ENCODE data around the gene NOP9.

Gene NOP9

GRCh38 chr14:24337824-24338175 lies 38.1 kb downstream of the NOP9 start:
- Histone ChIP-seq H2BK5ac (ENCODE audit: low read length) (no peak overlapping the region), H3K27me3 (ENCODE audit: control insufficient read depth in 3 of 3, insufficient read depth in 3 of 3, low read depth in 1 of 3, low read length in 3 of 3) (peaks cover 38 to 95% (median 89%) of the 10 kb centered on the region in 3 experiments), H3K14ac (ENCODE audit: low read length) (no peak overlapping the region), H3K9ac (ENCODE audit: low read depth, low read length, poor library complexity) (no peak overlapping the region), H3K4me1 (ENCODE audit: control insufficient read depth in 2 of 2, insufficient read depth in 1 of 2, low read depth in 1 of 2, low read length in 2 of 2) (peaks cover 4 to 16% of the 10 kb centered on the region in 2 donors), H3K23ac (ENCODE audit: low read depth, low read length, poor library complexity) (no peak overlapping the region), H3K27ac (replicated peaks; ENCODE audit: low read length) (no peak overlapping the region), H3K9me3 (replicated peaks in 1 of 2; ENCODE audit: control insufficient read depth in 2 of 2, insufficient read depth in 1 of 2, low read depth in 1 of 2, low read length in 2 of 2) (no peaks in the 10 kb centered on the region), H3K79me1 (ENCODE audit: low read depth, low read length) (no peaks in the 10 kb centered on the region), H2BK15ac (ENCODE audit: low read length) (no peak overlapping the region), H2AK5ac (ENCODE audit: low read depth, low read length) (no peak overlapping the region), H2AFZ (ENCODE audit: low read length) (no peak overlapping the region), H3K18ac (ENCODE audit: low read length) (no peak overlapping the region), H3K4ac (ENCODE audit: low read length) (no peak overlapping the region), H4K91ac (ENCODE audit: low read depth, low read length, poor library complexity) (no peak overlapping the region), H3K4me3 (ENCODE audit: low read length in 2 of 2) (no peak overlapping the region), H4K8ac (ENCODE audit: low read depth, low read length) (no peak overlapping the region), H2BK120ac (ENCODE audit: low read depth, low read length) (no peak overlapping the region), H2BK12ac (ENCODE audit: low read length) (no peak overlapping the region), H3K4me2 (ENCODE audit: insufficient read depth, low read length, poor library complexity, severe bottlenecking) (no peak overlapping the region), H3K36me3 (replicated peaks in 1 of 2; ENCODE audit: control insufficient read depth in 2 of 2, insufficient read depth in 2 of 2, low read length in 2 of 2) (no peaks in the 10 kb centered on the region)
- WGBS, 2 donors (ENCODE audit: extremely low coverage in 2 of 2, insufficient read length in 2 of 2, insufficient replicate concordance in 1 of 2), result no CpG with 5 or more reads among the region's 8 CpGs
- no peak for DNase-seq (ENCODE audit: low spot score)

DNA sequence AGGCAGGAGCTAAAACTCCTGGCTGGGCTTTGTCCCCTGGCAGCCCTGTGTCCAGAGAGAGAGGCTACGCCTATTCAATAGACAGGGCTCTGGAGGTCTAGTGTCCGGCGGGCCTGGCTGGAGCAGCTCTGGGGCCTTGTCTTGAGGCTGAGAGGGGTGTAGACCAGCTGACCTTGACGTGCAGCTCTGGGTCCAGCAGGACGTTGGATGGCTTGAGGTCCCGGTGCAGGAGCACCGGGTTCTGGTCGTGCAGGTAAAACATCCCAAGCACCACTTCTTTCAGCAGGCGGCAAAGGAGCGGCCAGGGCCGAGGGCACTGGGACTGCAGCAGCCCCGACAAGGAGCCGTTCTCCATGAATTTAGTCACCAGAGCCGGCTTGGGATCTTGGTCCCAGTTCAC lies 39.2 kb downstream of the NOP9 start:
- Histone ChIP-seq H3K23ac (ENCODE audit: low read depth, low read length, poor library complexity) (no peak overlapping the region), H4K8ac (ENCODE audit: low read depth, low read length) (no peak overlapping the region), H2BK120ac (ENCODE audit: low read depth, low read length) (no peak overlapping the region), H4K91ac (ENCODE audit: low read depth, low read length, poor library complexity) (no peak overlapping the region), H3K9me3 (replicated peaks in 1 of 2; ENCODE audit: control insufficient read depth in 2 of 2, insufficient read depth in 1 of 2, low read depth in 1 of 2, low read length in 2 of 2) (no peaks in the 10 kb centered on the region), H2AK5ac (ENCODE audit: low read depth, low read length) (no peak overlapping the region), H3K36me3 (replicated peaks in 1 of 2; ENCODE audit: control insufficient read depth in 2 of 2, insufficient read depth in 2 of 2, low read length in 2 of 2) (no peaks in the 10 kb centered on the region), H3K14ac (ENCODE audit: low read length) (no peak overlapping the region), H2BK5ac (ENCODE audit: low read length) (no peak overlapping the region), H3K18ac (ENCODE audit: low read length) (no peak overlapping the region), H2BK12ac (ENCODE audit: low read length) (no peak overlapping the region), H3K4me3 (ENCODE audit: low read length in 2 of 2) (peak overlapping the region in 1 of 2 donors; percentile 69), H3K9ac (ENCODE audit: low read depth, low read length, poor library complexity) (no peak overlapping the region), H3K4me1 (ENCODE audit: control insufficient read depth in 2 of 2, insufficient read depth in 1 of 2, low read depth in 1 of 2, low read length in 2 of 2) (peaks cover 4 to 12% of the 10 kb centered on the region in 2 donors), H3K27ac (replicated peaks; ENCODE audit: low read length) (no peak overlapping the region), H2BK15ac (ENCODE audit: low read length) (no peak overlapping the region), H3K27me3 (ENCODE audit: control insufficient read depth in 3 of 3, insufficient read depth in 3 of 3, low read depth in 1 of 3, low read length in 3 of 3) (peaks cover 34 to 94% (median 78%) of the 10 kb centered on the region in 3 experiments), H3K4ac (ENCODE audit: low read length) (no peak overlapping the region), H3K79me1 (ENCODE audit: low read depth, low read length) (no peaks in the 10 kb centered on the region), H3K4me2 (ENCODE audit: insufficient read depth, low read length, poor library complexity, severe bottlenecking) (no peak overlapping the region), H2AFZ (ENCODE audit: low read length) (no peak overlapping the region)
- no peak for DNase-seq (ENCODE audit: low spot score)
- no CpG with 5 or more reads among the region's 14 CpGs for WGBS, 2 donors (ENCODE audit: extremely low coverage in 2 of 2, insufficient read length in 2 of 2, insufficient replicate concordance in 1 of 2)

GRCh38 chr14:24339284-24340151 lies 39.9 kb downstream of the NOP9 start, which contains the start of gene RIPK3:
Gene RIPK3 (minus strand): TSS chr14:24339991. CDS start chr14:24339826, 165 bp downstream.
- Histone ChIP-seq H2BK5ac (ENCODE audit: low read length) (no peak within 1 kb of the TSS), H3K23ac (ENCODE audit: low read depth, low read length, poor library complexity) (peak within 1 kb of the TSS; percentile 36), H3K4ac (ENCODE audit: low read length) (no peak within 1 kb of the TSS), H3K27ac (replicated peaks; ENCODE audit: low read length) (no peak within 1 kb of the TSS), H2BK12ac (ENCODE audit: low read length) (no peak within 1 kb of the TSS), H3K14ac (ENCODE audit: low read length) (peak within 1 kb of the TSS; percentile 42), H3K79me1 (ENCODE audit: low read depth, low read length) (no peaks in the 10 kb centered on the region), H3K27me3 (ENCODE audit: control insufficient read depth in 3 of 3, insufficient read depth in 3 of 3, low read depth in 1 of 3, low read length in 3 of 3) (peaks cover 28 to 91% (median 72%) of the 10 kb centered on the region in 3 experiments), H2BK120ac (ENCODE audit: low read depth, low read length) (no peak within 1 kb of the TSS), H2BK15ac (ENCODE audit: low read length) (no peak within 1 kb of the TSS), H3K4me3 (ENCODE audit: low read length in 2 of 2) (peak within 1 kb of the TSS in 1 of 2 donors; percentile 69), H3K18ac (ENCODE audit: low read length) (peak within 1 kb of the TSS; percentile 74), H2AFZ (ENCODE audit: low read length) (peak within 1 kb of the TSS; percentile 77), H2AK5ac (ENCODE audit: low read depth, low read length) (no peak within 1 kb of the TSS), H3K36me3 (replicated peaks in 1 of 2; ENCODE audit: control insufficient read depth in 2 of 2, insufficient read depth in 2 of 2, low read length in 2 of 2) (no peaks in the 10 kb centered on the region), H3K9me3 (replicated peaks in 1 of 2; ENCODE audit: control insufficient read depth in 2 of 2, insufficient read depth in 1 of 2, low read depth in 1 of 2, low read length in 2 of 2) (no peaks in the 10 kb centered on the region), H3K4me2 (ENCODE audit: insufficient read depth, low read length, poor library complexity, severe bottlenecking) (peak within 1 kb of the TSS; percentile 66), H3K4me1 (ENCODE audit: control insufficient read depth in 2 of 2, insufficient read depth in 1 of 2, low read depth in 1 of 2, low read length in 2 of 2) (peaks cover 4 to 10% of the 10 kb centered on the region in 2 donors), H3K9ac (ENCODE audit: low read depth, low read length, poor library complexity) (peak within 1 kb of the TSS; percentile 72), H4K91ac (ENCODE audit: low read depth, low read length, poor library complexity) (no peak within 1 kb of the TSS), H4K8ac (ENCODE audit: low read depth, low read length) (no peak within 1 kb of the TSS)
- no peak for DNase-seq (ENCODE audit: low spot score)
- no CpG with 5 or more reads among the region's 51 CpGs for WGBS, 2 donors (ENCODE audit: extremely low coverage in 2 of 2, insufficient read length in 2 of 2, insufficient replicate concordance in 1 of 2)

DNA sequence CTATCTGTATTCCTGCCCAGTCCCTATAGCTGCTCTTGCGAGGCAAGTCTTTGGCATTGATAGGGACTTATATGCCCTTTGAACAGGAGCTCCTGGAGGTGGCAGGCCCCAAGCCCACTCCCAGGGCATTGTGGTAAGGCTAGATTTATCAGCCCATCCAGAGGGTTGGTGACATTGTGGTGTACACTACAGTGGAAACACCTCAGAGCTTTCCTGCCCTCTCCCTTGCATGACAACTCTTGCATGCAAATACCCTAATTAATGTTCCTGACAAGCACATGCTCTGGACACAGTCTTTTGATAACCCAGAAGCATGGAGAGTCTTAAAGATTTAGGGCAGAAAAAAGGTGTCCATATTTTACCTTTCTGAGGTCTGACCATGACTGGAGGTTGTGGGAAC lies 41.0 kb downstream of the NOP9 start:
- no peak overlapping the region for H2BK15ac ChIP-seq (ENCODE audit: low read length)
- no peak overlapping the region for H3K4me3 ChIP-seq (ENCODE audit: low read length in 2 of 2)
- no peak overlapping the region for H3K18ac ChIP-seq (ENCODE audit: low read length)
- H2AK5ac ChIP-seq (ENCODE audit: low read depth, low read length), result no peak overlapping the region
- H3K23ac ChIP-seq (ENCODE audit: low read depth, low read length, poor library complexity), result no peak overlapping the region
- H4K8ac ChIP-seq (ENCODE audit: low read depth, low read length), result no peak overlapping the region
- no peak overlapping the region for H3K4ac ChIP-seq (ENCODE audit: low read length)
- no peak overlapping the region for H3K4me2 ChIP-seq (ENCODE audit: insufficient read depth, low read length, poor library complexity, severe bottlenecking)
- no peak overlapping the region for H4K91ac ChIP-seq (ENCODE audit: low read depth, low read length, poor library complexity)
- H3K9ac ChIP-seq (ENCODE audit: low read depth, low read length, poor library complexity), result no peak overlapping the region
- no peak for DNase-seq (ENCODE audit: low spot score)
- H3K14ac ChIP-seq (ENCODE audit: low read length), result no peak overlapping the region
- peaks cover 4 to 8% of the 10 kb centered on the region in 2 donors for H3K4me1 ChIP-seq (ENCODE audit: control insufficient read depth in 2 of 2, insufficient read depth in 1 of 2, low read depth in 1 of 2, low read length in 2 of 2)
- H2BK12ac ChIP-seq (ENCODE audit: low read length), result no peak overlapping the region
- H2BK5ac ChIP-seq (ENCODE audit: low read length), result no peak overlapping the region
- H2AFZ ChIP-seq (ENCODE audit: low read length), result no peak overlapping the region
- no peak overlapping the region for H2BK120ac ChIP-seq (ENCODE audit: low read depth, low read length)
- no peaks in the 10 kb centered on the region for H3K36me3 ChIP-seq (replicated peaks in 1 of 2; ENCODE audit: control insufficient read depth in 2 of 2, insufficient read depth in 2 of 2, low read length in 2 of 2)
- H3K9me3 ChIP-seq (replicated peaks in 1 of 2; ENCODE audit: control insufficient read depth in 2 of 2, insufficient read depth in 1 of 2, low read depth in 1 of 2, low read length in 2 of 2), result no peaks in the 10 kb centered on the region
- H3K79me1 ChIP-seq (ENCODE audit: low read depth, low read length), result no peaks in the 10 kb centered on the region
- no peak overlapping the region for H3K27ac ChIP-seq (replicated peaks; ENCODE audit: low read length)
- no CpG with 5 or more reads among the region's 1 CpG for WGBS, 2 donors (ENCODE audit: extremely low coverage in 2 of 2, insufficient read length in 2 of 2, insufficient replicate concordance in 1 of 2)
- peaks cover 21 to 89% (median 61%) of the 10 kb centered on the region in 3 experiments for H3K27me3 ChIP-seq (ENCODE audit: control insufficient read depth in 3 of 3, insufficient read depth in 3 of 3, low read depth in 1 of 3, low read length in 3 of 3)

Measured in neuronal stem cell (in vitro differentiated cells).